HG03060 (cell line): ENCODE measurements around the gene PLXDC2.
"Not testable (repeated sequence)": the region's sequence is repeated elsewhere in the genome, so short reads cannot be mapped to it uniquely, and the experiment has no call there.

Experiments
- ATAC-seq: cut with Tn5 transposase; IDR thresholded peaks from one replicate; pipeline ENCODE4 v1.9.1; 2021; ENCODE audit warnings: low read depth, moderate number of reproducible peaks; ENCODE audit not compliant: unreplicated experiment

Gene PLXDC2

DNA sequence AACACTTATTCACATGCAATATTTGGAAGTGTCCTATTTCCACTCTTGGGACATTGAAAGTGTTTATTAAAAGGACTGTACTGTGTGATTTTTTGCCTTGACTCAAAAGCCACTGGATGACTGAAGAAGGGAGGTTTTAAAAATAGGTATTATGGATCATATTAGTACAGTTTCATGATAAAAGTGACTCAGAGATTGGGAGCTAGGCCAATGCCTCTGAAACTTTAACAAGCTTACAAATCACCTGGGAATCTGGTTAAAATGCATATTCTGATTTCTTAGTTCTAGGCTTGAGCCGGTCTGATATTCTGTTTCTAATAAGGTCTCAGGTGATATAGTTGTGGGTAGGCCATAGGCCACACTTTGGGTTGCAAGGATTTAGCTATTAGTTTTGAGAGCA lies 191.2 kb downstream of the PLXDC2 start:
- no peak for ATAC-seq

DNA sequence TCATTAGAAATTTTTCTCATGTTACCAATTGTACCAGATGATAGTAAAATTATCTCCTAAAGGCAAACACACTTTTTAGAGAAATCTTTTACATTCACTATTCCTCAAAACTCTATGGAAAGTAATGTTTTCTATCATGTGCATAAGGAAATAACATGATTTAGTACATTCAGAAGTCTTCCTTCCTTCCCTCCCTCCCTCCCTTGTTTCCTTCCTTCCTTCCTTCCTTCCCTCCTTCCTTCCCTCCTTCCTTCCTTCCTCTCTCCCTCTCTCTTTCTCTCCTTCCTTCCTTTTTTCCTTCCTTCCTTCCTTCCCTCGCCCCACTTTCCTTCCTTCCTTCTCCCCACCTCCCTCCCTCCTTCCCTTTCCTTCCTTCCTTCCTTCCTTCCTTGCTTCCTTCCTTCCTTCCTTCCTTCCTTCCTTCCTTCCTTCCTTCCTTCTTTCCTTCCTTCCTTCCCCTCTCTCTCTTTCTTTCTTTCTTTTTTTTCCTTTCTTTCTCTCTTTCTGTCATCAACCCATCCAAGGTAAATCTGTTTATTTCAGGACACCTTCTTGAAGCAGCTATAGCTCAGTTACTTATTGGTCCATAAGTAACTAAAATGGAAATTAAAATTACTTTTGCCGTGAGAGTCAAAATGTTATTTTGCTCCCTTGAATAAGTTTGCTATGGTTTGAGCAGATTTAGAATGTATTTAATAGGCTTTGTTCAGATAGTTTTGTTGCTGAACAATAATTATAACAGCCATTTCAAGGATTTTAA lies 197.9 kb downstream of the PLXDC2 start:
- no peak for ATAC-seq

DNA sequence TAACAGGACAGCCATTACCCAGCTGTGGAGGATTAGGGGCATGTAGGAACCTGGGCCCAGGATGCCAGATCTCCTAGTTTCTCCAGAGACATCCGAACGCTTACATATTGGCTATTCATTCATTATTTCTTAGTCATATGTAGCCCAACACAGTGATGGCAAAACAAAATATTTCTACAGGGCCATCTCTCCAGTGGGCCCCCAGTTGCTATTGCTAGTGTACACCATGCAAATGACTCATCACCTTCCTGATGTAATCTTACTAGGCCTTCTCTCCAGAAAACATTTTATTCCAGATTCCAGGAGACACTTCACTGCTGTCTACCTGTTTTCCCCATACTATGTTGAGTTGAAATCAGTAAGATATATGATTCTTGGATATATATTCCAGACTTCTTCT lies 201.7 kb downstream of the PLXDC2 start:
- ATAC-seq: no peak

DNA sequence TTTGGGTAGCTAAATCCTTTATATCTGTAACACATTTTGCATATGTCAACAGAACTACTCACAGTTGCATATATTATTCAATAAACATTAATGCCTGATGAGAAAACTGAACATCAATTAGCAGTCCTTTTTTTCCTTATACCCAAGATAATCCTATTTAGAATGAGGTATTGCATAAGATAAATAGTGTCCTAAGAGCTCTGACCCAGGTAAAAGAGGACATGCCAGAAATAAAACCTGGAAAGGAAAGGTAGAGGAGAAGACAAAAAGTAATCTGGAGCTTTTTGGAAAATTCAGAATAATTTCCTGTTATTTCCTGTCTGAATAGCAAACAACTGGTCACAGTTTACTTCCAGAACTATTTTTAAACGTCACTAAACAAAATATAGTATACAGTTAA lies 204.4 kb downstream of the PLXDC2 start:
- no peak for ATAC-seq

DNA sequence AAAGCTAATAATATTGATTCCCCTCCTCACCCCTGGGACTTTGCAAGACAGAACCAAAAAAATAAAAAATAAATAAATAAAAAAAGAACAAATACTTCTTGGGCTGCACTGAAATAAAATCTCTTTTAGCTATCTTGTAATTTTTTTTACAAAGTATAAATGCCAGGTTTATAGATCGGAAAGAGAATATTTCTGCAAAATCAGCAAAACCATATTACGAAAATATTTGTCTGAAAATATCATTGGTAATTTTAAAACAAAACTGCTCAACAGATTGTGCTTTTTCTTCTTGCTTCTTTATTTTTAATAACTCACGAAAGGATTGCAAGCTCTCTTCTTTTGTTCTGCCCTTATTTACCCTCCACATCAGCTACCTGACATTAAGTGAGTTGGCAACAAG lies 213.3 kb downstream of the PLXDC2 start:
- ATAC-seq: no peak

DNA sequence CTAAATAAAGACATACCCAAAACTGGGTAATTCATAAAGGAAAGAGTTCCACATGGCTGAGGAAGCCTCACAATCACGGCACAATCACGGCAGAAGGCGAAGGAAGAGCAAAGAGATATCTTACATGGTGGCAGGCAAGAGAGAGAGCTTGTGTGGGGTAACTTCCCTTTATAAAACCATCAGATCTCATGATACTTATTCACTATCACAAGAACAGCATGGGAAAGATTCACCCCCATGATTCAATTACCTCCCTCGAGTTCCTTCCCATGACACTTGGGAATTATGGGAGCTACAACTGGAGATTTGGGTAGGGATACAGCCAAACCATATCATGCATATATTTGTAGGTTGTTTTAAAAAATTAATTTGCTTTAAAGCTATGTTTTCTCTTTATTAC lies 217.2 kb downstream of the PLXDC2 start:
- ATAC-seq: no peak

DNA sequence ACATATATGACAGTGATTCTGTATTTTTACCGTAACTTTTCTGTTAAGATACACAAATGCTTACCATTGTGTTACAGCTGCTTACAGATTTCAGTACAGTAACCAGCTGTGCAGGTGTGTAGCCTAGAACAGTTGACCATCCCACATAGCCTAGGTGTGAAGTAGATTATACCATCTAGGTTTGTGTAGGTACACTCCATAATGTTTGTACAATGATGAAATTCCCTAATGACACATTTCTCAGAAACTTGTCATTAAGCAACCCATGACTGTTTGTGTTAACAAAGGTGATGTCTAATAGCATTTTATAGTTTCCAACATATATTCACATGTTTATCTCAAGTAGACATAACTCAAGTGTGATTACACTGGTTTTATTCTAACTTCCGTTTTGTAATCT lies 218.5 kb downstream of the PLXDC2 start:
- ATAC-seq: no peak

DNA sequence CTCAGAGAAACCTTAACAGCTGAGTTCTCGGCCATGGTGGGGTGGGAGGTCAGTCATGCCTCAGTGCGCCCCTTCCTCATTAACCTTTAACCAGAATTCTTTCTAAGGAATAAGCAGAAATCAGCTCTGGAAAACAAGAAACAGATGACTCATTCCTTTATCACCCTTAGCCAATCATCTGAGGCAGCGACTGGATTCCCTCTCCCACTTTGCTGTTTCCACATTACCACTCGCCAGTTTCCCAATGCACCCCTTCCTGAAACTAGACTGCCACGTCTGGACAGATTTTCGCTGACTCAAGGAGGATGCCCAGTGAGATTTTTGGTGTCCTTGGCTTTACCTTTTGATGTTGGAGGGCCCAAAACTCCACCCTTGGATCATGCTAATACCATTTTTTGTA lies 223.8 kb downstream of the PLXDC2 start:
- ATAC-seq: no peak

DNA sequence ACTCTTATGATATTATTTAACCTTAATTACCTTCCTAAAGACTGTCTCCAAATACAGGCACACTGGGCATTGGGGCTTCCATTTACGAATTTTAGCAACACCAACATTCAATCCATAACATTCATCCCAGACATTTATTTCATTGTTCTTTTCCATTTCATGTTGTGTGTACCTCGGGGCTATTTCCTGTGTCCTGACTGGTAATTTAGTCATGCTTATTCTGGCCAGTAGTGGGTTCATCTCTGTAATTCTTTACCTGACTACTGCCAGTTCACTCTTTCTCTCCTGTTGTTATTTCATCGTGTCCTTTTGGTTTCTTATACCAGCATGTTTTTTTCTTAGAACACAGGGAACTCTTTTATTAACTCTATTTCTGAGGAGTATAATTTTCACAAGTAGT lies 225.7 kb downstream of the PLXDC2 start:
- ATAC-seq: no peak

DNA sequence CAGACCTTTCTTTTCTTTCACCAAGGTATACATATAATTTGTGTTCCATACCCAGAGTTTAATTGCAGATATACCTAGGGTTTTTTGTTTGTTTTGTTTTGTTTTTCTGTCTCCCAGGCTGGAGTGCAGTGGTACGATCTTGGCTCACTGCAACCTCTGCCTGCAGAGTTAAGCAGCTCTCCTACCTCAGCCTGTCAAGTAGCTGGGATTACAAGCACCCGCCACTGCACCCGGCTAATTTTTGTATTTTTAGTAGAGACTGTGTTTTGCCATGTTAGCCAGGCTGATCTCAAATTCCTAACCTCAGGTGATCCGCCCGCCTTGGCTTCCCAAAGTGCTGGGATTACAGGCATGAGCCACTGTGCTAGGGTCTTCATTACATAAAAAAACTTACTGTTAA lies 228.9 kb downstream of the PLXDC2 start:
- ATAC-seq: not testable (repeated sequence)

DNA sequence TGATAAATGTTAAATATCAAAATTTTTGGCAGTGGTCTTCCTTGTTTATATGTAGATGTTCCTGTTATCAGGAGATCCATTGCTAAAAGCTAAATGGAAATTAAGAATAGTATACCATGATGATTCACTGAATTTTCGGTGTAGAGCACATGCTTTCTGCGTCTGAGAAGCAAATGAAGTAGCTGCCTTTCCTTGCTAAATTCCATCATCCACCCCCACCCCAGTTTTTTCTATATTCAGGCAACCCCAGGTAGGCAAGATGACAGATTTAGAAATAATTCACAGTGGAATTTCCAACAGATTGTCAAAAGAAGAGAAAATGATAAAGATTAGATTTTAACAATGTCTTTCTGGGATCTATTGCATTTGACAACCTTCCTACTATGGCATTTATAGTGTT lies 231.9 kb downstream of the PLXDC2 start:
- no peak for ATAC-seq

DNA sequence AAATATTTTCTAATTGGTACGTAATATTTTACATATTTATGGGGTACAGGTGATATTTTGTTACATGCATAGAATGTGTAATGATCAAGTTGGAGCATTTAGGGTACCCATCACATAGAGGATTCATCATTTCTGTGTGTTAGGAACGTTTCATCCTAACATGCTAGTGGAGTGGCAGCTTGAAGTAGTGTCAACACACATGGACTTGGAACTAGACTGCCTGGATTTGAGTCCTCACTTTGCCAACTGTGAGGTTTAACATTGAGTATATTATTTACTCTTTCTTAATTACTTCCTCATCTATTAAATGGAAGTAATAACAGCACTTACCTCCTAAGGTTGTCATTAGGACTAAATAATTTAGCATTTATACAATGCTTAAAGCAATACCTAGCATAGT lies 241.9 kb downstream of the PLXDC2 start:
- no peak for ATAC-seq

DNA sequence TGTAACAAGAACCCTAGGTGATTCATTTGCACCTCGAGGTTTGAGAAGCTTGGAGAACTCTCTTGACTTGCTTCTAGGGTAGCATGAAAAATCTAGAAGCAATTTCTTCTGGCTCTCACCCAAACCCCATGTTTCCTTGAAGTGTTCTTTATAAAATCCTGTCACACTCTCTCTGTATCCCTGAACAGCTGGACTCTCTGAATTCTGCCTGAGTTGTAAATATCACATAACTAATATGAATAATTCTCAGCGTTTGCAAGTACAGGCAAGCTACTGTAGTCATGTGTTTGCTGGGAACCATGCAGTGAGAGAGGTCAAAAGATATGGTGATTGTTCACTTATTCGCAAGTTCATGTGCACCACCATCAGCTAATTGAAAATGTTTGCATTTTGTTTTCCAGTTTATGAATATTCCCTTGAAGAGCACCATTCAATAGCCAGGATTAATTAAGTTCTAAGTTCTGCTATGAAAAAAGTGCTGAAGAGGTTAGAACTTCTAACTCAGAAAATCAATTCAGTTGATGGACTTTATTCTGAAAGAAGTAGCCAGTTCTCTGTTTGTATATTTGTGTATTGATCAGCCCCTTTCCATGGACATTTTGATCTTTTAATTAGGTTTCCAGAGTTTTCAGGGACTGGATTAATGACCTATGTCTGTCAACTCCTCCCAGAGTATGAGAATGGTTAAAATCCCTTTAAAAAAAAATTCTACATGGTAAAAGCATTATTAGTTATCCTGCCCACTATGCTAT lies 243.0 kb downstream of the PLXDC2 start:
- ATAC-seq: no peak

DNA sequence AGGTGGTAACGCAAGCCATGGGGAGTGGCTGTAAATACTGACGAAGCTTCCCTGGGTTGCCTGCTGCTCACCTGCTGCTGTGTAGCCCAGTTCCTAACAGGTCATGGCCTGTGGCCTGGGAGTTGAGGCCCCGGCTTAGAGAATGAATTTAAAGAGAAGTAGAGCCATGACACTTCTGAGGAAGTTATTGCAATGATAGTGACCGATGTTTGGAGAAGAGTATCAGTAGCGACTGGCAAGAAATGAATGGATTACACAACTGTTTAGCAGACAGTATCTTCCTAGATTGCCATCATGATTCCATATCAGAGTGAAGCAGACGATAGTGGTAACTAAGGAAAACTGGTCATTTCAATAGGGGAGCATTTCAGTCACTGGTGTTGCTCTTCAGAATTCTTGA lies 249.6 kb downstream of the PLXDC2 start:
- no peak for ATAC-seq

DNA sequence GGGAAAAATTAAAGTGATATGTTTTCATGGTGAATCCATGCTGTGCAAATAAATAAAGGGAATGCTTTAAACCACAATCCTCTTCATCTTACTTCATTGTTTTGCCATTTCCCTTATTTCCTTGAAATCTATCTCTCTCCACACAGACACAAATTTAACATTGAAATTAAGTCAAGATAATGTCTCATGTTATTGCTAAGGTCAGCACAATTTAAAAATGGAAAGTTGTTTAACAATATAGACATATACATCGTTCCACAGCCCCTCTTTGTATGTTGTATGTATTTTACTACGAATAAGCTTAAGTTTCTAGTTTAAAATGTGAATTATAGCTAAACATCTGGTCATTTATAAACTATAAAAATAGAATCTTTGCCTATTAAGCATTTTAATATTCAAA lies 256.9 kb downstream of the PLXDC2 start:
- ATAC-seq: no peak

DNA sequence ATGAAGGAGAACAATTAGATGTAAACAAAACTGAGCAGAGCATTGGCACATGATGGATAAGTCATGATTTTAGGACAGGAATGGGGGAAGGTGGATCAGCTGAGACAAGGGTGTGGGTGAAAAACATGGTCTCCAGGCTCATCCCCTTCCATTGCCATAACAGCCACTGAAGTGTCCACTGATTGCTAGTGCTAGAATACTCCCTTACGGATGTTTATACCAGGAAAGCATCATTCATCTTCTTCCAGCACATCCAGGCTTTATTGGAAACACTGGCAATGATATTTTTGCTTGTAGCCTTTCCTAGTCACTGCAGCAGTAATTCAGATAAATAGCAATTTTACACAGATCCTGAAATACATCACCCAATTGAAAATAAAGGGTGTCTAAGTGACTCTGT lies 259.5 kb downstream of the PLXDC2 start:
- ATAC-seq: no peak

DNA sequence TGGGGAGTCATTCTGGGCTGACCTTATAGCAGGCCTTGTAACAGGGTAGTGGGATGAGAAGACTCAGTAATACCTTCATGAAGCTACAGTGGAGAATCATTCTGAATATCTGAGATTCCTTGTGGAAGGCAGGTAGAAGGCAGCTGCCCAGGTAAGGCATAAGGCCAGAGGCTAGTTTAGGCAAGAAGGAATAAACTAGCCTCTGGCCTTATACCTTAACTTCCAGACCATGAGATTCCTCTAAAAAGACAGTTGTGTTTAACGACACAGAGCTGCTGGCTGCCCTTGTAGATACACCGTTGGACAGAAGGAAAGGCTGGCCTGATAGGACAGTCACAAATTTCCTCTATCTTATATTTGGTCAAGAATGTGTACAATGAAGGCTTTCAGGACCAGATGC lies 268.2 kb downstream of the PLXDC2 start:
- no peak for ATAC-seq

DNA sequence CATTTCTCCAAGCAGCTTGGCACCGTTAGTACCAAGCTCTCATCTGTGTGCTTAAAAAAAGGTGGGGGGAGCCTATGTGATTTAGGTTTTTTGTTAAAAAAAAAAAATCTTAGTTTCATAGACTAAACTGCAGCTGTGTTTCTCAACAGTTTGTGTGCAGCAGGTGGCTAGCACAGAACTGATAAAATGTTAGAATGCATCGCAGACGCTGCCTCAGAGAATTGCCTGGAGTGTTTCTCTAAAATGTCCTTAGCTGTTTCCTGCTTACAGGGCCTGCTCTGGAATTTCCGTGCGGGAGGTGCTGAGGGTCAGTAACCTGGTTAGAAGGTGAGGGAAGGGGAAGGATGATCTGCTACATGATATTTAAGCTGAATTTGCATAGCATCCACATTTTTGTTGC lies 268.9 kb downstream of the PLXDC2 start:
- no peak for ATAC-seq

DNA sequence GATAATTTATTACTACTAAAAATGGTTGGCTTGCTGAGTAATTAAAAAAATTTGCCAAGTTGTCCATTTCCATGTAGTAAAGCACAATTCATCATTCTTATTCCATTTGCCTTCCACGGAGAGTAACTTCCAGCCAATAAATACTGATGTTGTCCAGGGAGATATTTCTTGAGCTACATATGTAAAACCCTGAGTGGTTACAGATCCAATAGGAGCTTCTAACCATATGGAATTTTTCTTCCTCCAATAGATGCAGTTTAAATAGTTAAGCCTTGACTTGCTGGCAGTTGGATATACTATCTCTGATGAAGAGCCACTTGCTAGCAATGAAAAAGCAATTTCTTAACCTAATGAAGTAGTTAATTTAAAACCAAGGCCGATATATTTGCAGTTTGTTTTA lies 271.1 kb downstream of the PLXDC2 start:
- ATAC-seq: no peak

DNA sequence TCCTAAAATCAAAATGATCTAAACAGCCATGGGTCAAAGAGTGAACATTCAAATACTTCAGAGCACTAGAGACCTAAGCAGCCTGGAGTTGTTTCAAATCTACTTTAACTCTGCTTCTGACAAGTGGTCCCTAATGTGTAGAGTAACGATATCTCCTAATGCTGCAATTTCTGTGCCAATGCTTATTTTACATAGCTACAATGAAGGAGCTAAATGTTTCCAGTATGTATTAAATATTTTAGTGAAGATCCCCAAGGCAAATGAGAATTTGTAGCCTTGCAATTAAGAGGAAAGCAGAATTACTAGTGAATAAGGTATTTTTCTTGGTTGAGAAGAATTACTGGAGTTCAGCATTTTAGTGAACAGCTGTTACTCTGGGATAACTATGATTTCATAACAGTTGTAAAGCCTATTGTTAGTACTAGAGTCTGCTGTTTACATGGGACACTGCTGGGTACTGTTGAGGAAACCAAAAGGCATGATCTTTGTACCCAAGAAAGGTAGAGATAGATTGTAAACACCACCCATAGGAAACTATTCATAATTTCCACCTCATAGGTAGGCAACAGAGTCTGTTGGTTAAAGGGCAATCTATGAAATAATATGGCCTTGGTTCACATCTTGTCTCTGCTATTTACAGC lies 271.9 kb downstream of the PLXDC2 start:
- no peak for ATAC-seq

DNA sequence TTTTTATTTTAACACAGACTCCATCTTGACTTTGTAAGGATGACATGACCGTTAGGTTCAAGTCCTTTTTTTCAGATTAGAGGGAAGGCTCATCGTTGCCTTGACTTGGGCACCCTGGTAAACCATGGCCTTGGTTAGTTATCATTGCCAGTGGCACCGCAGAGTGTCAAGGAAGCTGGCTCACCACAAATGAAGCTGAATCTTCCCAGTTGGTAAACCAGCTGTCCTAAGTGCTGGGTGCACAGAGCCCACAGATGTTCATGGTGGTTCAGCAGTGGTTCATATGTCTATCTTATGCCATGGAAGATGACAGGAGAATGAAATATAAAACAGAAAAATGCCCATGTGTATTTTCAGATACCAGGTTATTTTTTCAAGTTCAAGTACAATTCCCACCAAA lies 273.6 kb downstream of the PLXDC2 start:
- no peak for ATAC-seq

DNA sequence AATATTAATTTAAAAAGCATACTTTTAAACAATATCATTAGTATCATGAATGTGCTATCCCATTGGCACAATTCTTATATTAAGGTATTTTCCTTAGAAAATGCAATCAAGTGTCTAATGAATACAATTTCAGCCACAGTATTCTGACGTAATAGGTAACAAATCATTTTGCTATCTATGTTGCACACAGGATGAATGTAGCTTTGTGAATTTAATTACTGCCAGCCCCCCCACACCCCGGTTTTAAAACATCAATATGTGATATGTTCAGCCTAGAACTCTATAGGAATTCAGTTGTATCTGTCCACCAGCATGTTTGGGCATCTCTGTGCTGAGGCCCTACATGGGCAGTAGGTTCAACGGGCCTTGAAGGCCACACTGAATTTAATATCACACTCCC lies 274.6 kb downstream of the PLXDC2 start:
- ATAC-seq: no peak
